K562 (cell line): ENCODE measurements around the gene ADGRG1. TPM values are rescaled to one million over a fixed set of nuclear protein-coding genes. Genes with fewer than 3 reads are reported as not detected.

Experiments
- ATAC-seq: fragments of 200-7000 bp; cut with Tn5 transposase; 3 replicates; pipeline ENCODE4 v1.9.1; 2020; ENCODE audit warnings: moderate library complexity
- BruUV-seq: library from RNA; stranded (reverse); fragments of 400-500 nt; replicated peaks from 2 replicates; lab custom pipeline; 2021; lab: Mats Ljungman, UMichigan
- CTCF ChIA-PET: fragments of 300-600 bp; formaldehyde crosslinking; extraction: SDS; loops from one replicate; lab custom pipeline; 2021; ENCODE audit warnings: low intra/inter-chr PET ratio; lab: Yijun Ruan, JAX
- POLR2A ChIA-PET: fragments of 300-600, 350-650 bp; sonication (Branson Sonifier 250); formaldehyde crosslinking; extraction: SDS; loops from one replicate; lab custom pipeline; 2021; ENCODE audit warnings: antibody characterized with exemption, inconsistent platforms; lab: Yijun Ruan, JAX
- DNase-seq, 4 experiments: peaks; one replicate each; pipeline versions ENCODE4 v3.0.0 to v3.0.0-alpha.2; 2011 to 2018; ENCODE audit warnings: low spot score in 3 of 4, mixed read lengths in 3 of 4; ENCODE audit errors: extremely low read depth in 1 of 4
- FAIRE-seq: peaks from 2 replicates; lab custom pipeline; 2011; peaks lifted over from hg19 to GRCh38; lab: Jason Lieb, UNC
- H2AFZ ChIP-seq: 2 replicates; pipeline ENCODE4 v1.6.0; 2011; ENCODE audit warnings: low read depth, low read length, control low read depth, inconsistent platforms
- H3K27ac ChIP-seq: fragments of 200-600 bp; 3 replicates; pipeline ENCODE4 v1.8.0; 2011; ENCODE audit warnings: low read depth, mild to moderate bottlenecking, control low read depth, inconsistent platforms, low read length, moderate library complexity, mixed read lengths; ENCODE audit errors: extremely low read depth
- H3K27me3 ChIP-seq, 2 experiments: fragments of 300-600 bp in 1 of 2; 2 replicates in 1 of 2; 3 replicates in 1 of 2; pipeline versions ENCODE4 v1.6.0 to v1.8.0; 2011; ENCODE audit warnings: inconsistent platforms in 2 of 2, low read length in 2 of 2, mild to moderate bottlenecking in 1 of 2, mixed read lengths in 1 of 2, moderate library complexity in 1 of 2; ENCODE audit not compliant: control insufficient read depth in 2 of 2, insufficient read depth in 2 of 2
- H3K36me3 ChIP-seq: fragments of 300-600 bp; 3 replicates; pipeline ENCODE4 v1.8.0; 2011; ENCODE audit warnings: mild to moderate bottlenecking, low read length, inconsistent platforms; ENCODE audit not compliant: control insufficient read depth, insufficient read depth
- H3K4me1 ChIP-seq, 2 experiments: fragments of 200-600 bp in 1 of 2; replicated peaks in 1 of 2; 2 replicates in 1 of 2; 3 replicates in 1 of 2; pipeline versions ENCODE4 v1.5.1 to v1.8.0; 2011; ENCODE audit warnings: inconsistent platforms in 2 of 2, low read length in 2 of 2, mild to moderate bottlenecking in 1 of 2, mixed read lengths in 1 of 2, moderate library complexity in 1 of 2; ENCODE audit not compliant: control insufficient read depth in 2 of 2, insufficient read depth in 2 of 2
- H3K4me2 ChIP-seq: 2 replicates; pipeline ENCODE4 v1.6.1; 2011; ENCODE audit warnings: low read length, control low read depth, inconsistent platforms, mixed read lengths; ENCODE audit not compliant: insufficient read depth
- H3K4me3 ChIP-seq: fragments of 200-600 bp; sonication (generic), shearing (Covaris generic); 2 replicates; pipeline ENCODE4 v1.5.1; 2016; ENCODE audit warnings: control low read depth, inconsistent platforms
- H3K79me2 ChIP-seq: fragments of 200-600 bp; 3 replicates; pipeline ENCODE4 v1.8.0; 2011; ENCODE audit warnings: low read length, inconsistent platforms; ENCODE audit not compliant: control insufficient read depth, insufficient read depth
- H3K9ac ChIP-seq, 2 experiments: 2 replicates each; pipeline versions ENCODE4 v1.6.0 to v1.6.1; 2011; ENCODE audit warnings: low read depth in 2 of 2, low read length in 2 of 2, control low read depth in 1 of 2, inconsistent platforms in 1 of 2, mild to moderate bottlenecking in 1 of 2, mixed read lengths in 1 of 2; ENCODE audit not compliant: insufficient read depth in 1 of 2
- H3K9me1 ChIP-seq: one replicate; pipeline ENCODE4 v1.6.0; 2011; ENCODE audit warnings: inconsistent platforms, mild to moderate bottlenecking, low read length, moderate library complexity; ENCODE audit not compliant: control insufficient read depth, insufficient read depth
- H3K9me3 ChIP-seq: replicated peaks from 2 replicates; pipeline ENCODE4 v1.5.1; 2011; ENCODE audit warnings: low read depth, low read length, inconsistent platforms; ENCODE audit not compliant: control insufficient read depth, insufficient read depth
- H4K20me1 ChIP-seq: replicated peaks from 2 replicates; pipeline ENCODE4 v1.6.1; 2011; ENCODE audit warnings: low read length, inconsistent platforms, mixed read lengths; ENCODE audit not compliant: control insufficient read depth, insufficient read depth
- BCOR ChIP-seq: fragments of 450-650 bp; IDR thresholded peaks from 2 replicates; pipeline ENCODE4 v1.6.1; 2016
- EGR1 ChIP-seq: fragments of 450-650 bp; conservative IDR thresholded peaks from 2 replicates; pipeline ENCODE4 v1.6.1; 2017; ENCODE audit warnings: mild to moderate bottlenecking
- HDGF ChIP-seq: fragments of 450-650 bp; IDR thresholded peaks from 2 replicates; pipeline ENCODE4 v1.6.1; 2016
- KHSRP ChIP-seq: fragments of 450-650 bp; IDR thresholded peaks from 2 replicates; pipeline ENCODE4 v1.6.1; 2017
- MAFG ChIP-seq: fragments of 450-650 bp; conservative IDR thresholded peaks from 2 replicates; pipeline ENCODE4 v1.6.1; 2016; ENCODE audit warnings: missing genetic modification characterization, missing compliant biosample characterization
- NFE2 ChIP-seq: IDR thresholded peaks from 2 replicates; pipeline ENCODE4 v1.6.1; 2014; ENCODE audit warnings: antibody characterized with exemption, low read depth
- NFIC ChIP-seq: fragments of 450-650 bp; IDR thresholded peaks from 2 replicates; pipeline ENCODE4 v1.6.1; 2017; ENCODE audit warnings: mild to moderate bottlenecking, inconsistent platforms
- NFYB ChIP-seq: IDR thresholded peaks from 2 replicates; pipeline ENCODE4 v1.6.1; 2011; ENCODE audit warnings: mild to moderate bottlenecking, moderate library complexity; ENCODE audit not compliant: insufficient read length; ENCODE audit errors: extremely low read depth
- NONO ChIP-seq, 2 experiments: fragments of 200-400 bp in 1 of 2; fragments of 450-650 bp in 1 of 2; formaldehyde crosslinking in 1 of 2; IDR thresholded peaks; 2 replicates each; pipeline ENCODE4 v1.6.1; 2017; ENCODE audit warnings: low read depth in 2 of 2, mild to moderate bottlenecking in 2 of 2, moderate library complexity in 2 of 2, low read length in 1 of 2
- NR2C2 ChIP-seq, 2 experiments: fragments of 200-800 bp in 1 of 2; sonication (Bioruptor generic) in 1 of 2; sonication (generic) in 1 of 2; formaldehyde crosslinking in 1 of 2; IDR thresholded peaks; 2 replicates each; pipeline versions ENCODE4 v1.6.1 to v1.8.0; 2016 to 2022; ENCODE audit warnings: mild to moderate bottlenecking in 1 of 2, missing compliant biosample characterization in 1 of 2, missing genetic modification characterization in 1 of 2, missing genetic modification reagents in 1 of 2
- RBM25 ChIP-seq: fragments of 200-400 bp; formaldehyde crosslinking; IDR thresholded peaks from 2 replicates; pipeline ENCODE4 v1.6.1; 2018; ENCODE audit warnings: low read length, low read depth, moderate library complexity; ENCODE audit not compliant: severe bottlenecking
- RFX1 ChIP-seq: fragments of 450-650 bp; IDR thresholded peaks from 2 replicates; pipeline ENCODE4 v1.6.1; 2016; ENCODE audit warnings: mild to moderate bottlenecking, moderate library complexity
- RNF2 ChIP-seq: sonication (generic); IDR thresholded peaks from 2 replicates; pipeline ENCODE4 v1.6.1; 2016
- SMC3 ChIP-seq: conservative IDR thresholded peaks from 2 replicates; pipeline ENCODE4 v1.6.1; 2011; ENCODE audit warnings: low read depth, low read length, improper control_type of control experiment; ENCODE audit not compliant: insufficient read depth
- ZFP36 ChIP-seq: fragments of 150-350 bp; IDR thresholded peaks from 2 replicates; pipeline ENCODE4 v1.6.1; 2018; ENCODE audit warnings: low read length, low read depth; ENCODE audit not compliant: partially characterized antibody
- ZNF143 ChIP-seq: sonication (generic); formaldehyde crosslinking; IDR thresholded peaks from 2 replicates; pipeline ENCODE4 v1.9.0; 2022; ENCODE audit warnings: mild to moderate bottlenecking, missing genetic modification reagents
- WGBS: fragments of 100-300 bp; shearing (Covaris generic); methylation state at CpG from one replicate; pipeline ENCODE4 v1.1.6; 2016; ENCODE audit warnings: low coverage, mixed read lengths; ENCODE audit not compliant: insufficient coverage; ENCODE audit errors: missing lambda C conversion rate; 5-methylcytosine and 5-hydroxymethylcytosine counted together
- in situ Hi-C: fragments of 300-500 bp; cut with MboI; formaldehyde crosslinking; loops from 4 replicates; pipeline ENCODE4 v1.15.0; 2018; ENCODE audit warnings: inconsistent platforms, mixed read lengths
- intact Hi-C: fragments of 100-400 bp; cut with micrococcal nuclease; formaldehyde crosslinking; loops from 2 replicates; pipeline ENCODE4 v1.14.2; 2022
- polyA plus RNA-seq, 8 experiments: library from polyadenylated mRNA; depleted of rRNA in 4 of 8; stranded (reverse) in 5 of 8; unstranded in 3 of 8; fragments of >200 nt; fragmentation: Nextera tagmentation in 2 of 8; fragmentation: Illumina TruSeq in 1 of 8; extraction: Ambion mirVana in 2 of 8; extraction: Trizol in 1 of 8; gene quantifications; 2 replicates each; pipeline versions ENCODE4 v1.2.1 to v1.2.3, GENCODE V29; 2011 to 2014; ENCODE audit warnings: inconsistent platforms in 1 of 8, missing spikeins in 1 of 8
- total RNA-seq, 7 experiments: library from RNA; depleted of rRNA in 6 of 7; stranded (reverse); fragments of >200 nt in 6 of 7; fragmentation: Illumina TruSeq in 2 of 7; extraction: Trizol in 2 of 7; gene quantifications; 2 replicates each; pipeline versions ENCODE4 v1.2.1 to v1.2.3, GENCODE V29; 2011 to 2021; ENCODE audit warnings: low replicate concordance in 1 of 7
- TF ChIP-seq, protein P1 (sequence below): sonication (generic); formaldehyde crosslinking; IDR thresholded peaks from 2 replicates; pipeline ENCODE4 v1.9.0; 2022; ENCODE audit warnings: mild to moderate bottlenecking, missing genetic modification reagents
- TF ChIP-seq, protein P2 (sequence below): sonication (generic); formaldehyde crosslinking; IDR thresholded peaks from 2 replicates; pipeline ENCODE4 v1.8.1; 2023; ENCODE audit warnings: mild to moderate bottlenecking, missing genetic modification reagents, moderate library complexity
- TF ChIP-seq, protein P3 (sequence below): fragments of 200-800 bp; sonication (Bioruptor generic); IDR thresholded peaks from 2 replicates; pipeline ENCODE4 v1.6.1; 2017; ENCODE audit warnings: missing genetic modification characterization, missing compliant biosample characterization

The ADGRG1 gene
- total and polyA plus RNA-seq, 9 of the 15 experiments (the other 6 are each of a cell fraction or from before 2014, with no cell fraction given): 0.04 to 0.31 (median 0.16) TPM; not detected in 6

DNA sequence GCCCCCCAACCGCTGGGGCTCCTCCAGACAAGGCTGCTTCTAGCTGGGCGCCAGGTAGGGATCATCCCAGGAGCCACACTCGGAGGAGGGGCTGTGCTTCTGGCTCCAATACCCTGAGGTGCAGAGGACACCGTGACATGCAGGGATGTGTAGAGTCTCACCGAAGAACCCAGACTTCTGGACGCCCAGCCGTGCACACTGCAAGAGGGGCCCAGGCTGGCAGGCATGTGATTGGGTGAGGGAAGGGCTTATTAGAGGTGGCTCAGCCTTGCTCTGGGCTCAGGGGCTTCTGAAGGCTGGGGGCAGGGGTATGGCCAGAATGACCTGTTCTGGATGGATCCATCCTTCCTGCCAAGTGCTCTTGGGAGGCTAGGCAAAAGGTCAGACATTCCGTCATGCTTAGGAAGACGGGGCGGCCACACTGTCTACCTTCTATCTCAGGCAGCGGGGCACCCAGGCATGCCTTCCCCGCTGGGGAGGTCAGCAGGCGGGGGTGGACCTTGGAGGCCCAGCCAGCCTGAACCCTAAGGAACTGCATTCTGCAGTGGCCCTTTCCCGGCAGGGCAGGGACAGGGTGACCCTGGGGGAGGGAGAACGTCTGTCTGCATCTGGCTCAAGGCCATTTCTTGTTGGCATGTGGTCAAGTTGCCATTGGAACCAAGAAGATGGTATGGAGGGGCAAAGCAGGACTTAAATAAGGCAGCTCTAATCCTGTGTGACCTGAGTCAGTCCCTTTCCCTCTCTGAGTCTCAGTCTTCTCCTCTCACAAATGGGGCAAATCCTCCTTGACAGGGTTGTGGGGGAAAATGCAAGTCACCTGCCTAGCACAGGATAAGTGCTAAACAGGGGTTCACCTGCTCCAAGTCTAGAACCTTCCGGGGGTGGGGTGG, 5.8 kb upstream of the ADGRG1 start:
- Histone ChIP-seq H2AFZ (no peak overlapping the region), H3K9me1 (no peaks in the 10 kb centered on the region), H3K4me2 (no peak overlapping the region), H3K4me1 (peaks cover 0 to 23% of the 10 kb centered on the region in 2 experiments; a peak in 3 of 5 replicates), H3K79me2 (no peaks in the 10 kb centered on the region), H3K27me3 (peaks cover 0 to 51% of the 10 kb centered on the region in 2 experiments; a peak in 2 of 5 replicates), H3K4me3 (no peak overlapping the region), H3K9ac (0 out of 4 replicates have a peak overlapping the region, but pooled peaks of 1 of the 2 experiments have one; percentile 8), H4K20me1 (no peaks in the 10 kb centered on the region), H3K36me3 (no peaks in the 10 kb centered on the region), H3K9me3 (no peaks in the 10 kb centered on the region), H3K27ac (no peak overlapping the region)
- POLR2A ChIA-PET: interaction anchor here (0.5 to 1.7 kb wide), 5 partner anchors 13 to 526 kb away, joined by 3 to 6 read pairs (median 4); no protein-coding TSS in a partner anchor
- FAIRE-seq: no peak
- in situ Hi-C loops (no loop called here), intact Hi-C loops (no loop called here)
- CTCF ChIA-PET: no interaction called here
- TF ChIP-seq, protein P1, sequence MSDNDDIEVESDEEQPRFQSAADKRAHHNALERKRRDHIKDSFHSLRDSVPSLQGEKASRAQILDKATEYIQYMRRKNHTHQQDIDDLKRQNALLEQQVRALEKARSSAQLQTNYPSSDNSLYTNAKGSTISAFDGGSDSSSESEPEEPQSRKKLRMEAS (CRISPR knock-in tag): no peak
- TF ChIP-seq NR2C2 (CRISPR knock-in tag; IDR thresholded peaks at IDR 0.05) (no peak), NR2C2 (tag; IDR thresholded peaks at IDR 0.05) (peak; percentile 54; the same call in 1 of the 2 replicates), ZNF143 (CRISPR knock-in tag) (no peak), RNF2 (no peak), SMC3 (no peak), MAFG (peak; percentile 23; the same call in 1 of the 2 replicates), NFE2 (no peak), HDGF (no peak), KHSRP (no peak), BCOR (peak; percentile 67), NFYB (no peak), RFX1 (no peak), NFIC (peak; percentile 44; the same call in 1 of the 2 replicates), EGR1 (peak; percentile 40), RBM25 (peak; percentile 70), NONO (IDR thresholded peaks at IDR 0.05; ENCODE audit: low read depth in 2 of 2, low read length in 1 of 2) (no peak), ZFP36 (peak; percentile 36)
- TF ChIP-seq, protein P2, sequence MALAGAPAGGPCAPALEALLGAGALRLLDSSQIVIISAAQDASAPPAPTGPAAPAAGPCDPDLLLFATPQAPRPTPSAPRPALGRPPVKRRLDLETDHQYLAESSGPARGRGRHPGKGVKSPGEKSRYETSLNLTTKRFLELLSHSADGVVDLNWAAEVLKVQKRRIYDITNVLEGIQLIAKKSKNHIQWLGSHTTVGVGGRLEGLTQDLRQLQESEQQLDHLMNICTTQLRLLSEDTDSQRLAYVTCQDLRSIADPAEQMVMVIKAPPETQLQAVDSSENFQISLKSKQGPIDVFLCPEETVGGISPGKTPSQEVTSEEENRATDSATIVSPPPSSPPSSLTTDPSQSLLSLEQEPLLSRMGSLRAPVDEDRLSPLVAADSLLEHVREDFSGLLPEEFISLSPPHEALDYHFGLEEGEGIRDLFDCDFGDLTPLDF (CRISPR knock-in tag): no peak
- TF ChIP-seq, protein P3, sequence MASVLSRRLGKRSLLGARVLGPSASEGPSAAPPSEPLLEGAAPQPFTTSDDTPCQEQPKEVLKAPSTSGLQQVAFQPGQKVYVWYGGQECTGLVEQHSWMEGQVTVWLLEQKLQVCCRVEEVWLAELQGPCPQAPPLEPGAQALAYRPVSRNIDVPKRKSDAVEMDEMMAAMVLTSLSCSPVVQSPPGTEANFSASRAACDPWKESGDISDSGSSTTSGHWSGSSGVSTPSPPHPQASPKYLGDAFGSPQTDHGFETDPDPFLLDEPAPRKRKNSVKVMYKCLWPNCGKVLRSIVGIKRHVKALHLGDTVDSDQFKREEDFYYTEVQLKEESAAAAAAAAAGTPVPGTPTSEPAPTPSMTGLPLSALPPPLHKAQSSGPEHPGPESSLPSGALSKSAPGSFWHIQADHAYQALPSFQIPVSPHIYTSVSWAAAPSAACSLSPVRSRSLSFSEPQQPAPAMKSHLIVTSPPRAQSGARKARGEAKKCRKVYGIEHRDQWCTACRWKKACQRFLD (CRISPR knock-in tag): no peak
- WGBS: 19% methylated on average over 14 of the region's 16 CpGs
- no TSS peak for BruUV-seq
- ATAC-seq: peak; percentile 22
- no peak for DNase-seq
